ENCODE results near the gene C10orf88.

Gene C10orf88

DNA sequence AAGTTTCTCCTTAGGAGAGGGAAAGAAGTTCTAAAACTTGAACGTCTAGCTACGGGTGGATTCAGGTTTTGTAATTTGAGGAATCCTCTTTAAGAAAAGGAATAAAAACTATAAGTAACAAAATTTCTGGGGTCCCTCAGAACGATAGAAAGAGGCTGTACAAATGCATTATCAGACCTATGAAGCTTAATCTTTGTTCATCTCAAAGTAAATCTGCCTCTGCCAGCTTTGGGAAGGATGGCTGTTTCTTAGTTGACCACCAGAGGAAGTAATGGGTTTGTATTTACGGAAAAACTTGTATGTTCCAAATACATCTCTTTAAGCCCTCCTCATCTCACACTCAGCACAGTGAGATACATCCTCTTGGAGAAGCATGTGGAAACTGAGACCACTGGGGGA lies 27.0 kb upstream of the C10orf88 start:
- Mint-ChIP-seq H3K9me3 (no peaks in the 10 kb centered on the region), H3K27me3 (no peaks in the 10 kb centered on the region), H3K4me1 (peaks cover 19% of the 10 kb centered on the region), H3K4me3 (peak overlapping the region; percentile 85), H3K27ac (peak overlapping the region; percentile 98), H3K36me3 (peaks cover 8% of the 10 kb centered on the region)
- ATAC-seq, result no peak

DNA sequence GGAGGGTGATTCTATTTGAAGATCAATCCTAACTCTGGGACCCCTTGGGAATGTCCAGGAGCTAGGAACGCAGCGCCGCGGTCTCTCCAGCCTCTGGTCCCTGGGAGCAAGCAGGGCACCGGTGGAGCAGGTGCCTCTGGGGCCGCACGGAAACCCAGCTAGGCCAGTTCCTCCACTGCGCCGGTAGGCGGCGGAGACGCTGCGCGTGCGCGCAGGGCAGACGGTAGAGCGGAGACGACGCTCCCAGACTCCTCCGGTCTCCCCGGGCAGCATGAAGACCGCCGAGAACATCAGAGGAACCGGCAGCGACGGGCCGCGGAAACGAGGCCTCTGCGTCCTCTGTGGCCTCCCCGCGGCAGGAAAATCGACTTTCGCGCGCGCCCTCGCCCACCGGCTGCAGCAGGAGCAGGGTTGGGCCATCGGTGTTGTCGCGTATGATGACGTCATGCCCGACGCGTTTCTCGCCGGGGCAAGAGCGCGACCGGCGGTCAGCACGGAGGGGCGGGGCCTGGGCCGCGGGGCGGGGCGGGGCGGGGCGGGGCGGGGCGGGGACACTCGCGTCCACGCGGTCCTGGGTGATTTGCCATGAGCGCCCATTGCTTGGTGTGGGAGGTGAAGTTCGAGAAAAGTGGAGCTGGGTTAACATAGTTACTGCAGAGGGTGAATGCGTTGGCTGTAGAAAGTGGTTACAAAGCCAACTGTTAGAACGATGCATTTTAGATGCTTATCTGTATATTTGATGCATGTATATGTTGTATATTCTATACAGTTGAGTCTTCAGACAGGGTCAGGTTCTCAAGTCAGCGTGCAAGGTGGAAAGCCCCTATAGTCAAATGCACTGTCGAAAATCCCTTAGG lies 26.4 kb upstream of the C10orf88 start, which contains the start of gene PSTK:
Gene PSTK (plus strand): TSS at position 193 of the 857 bp plus-strand sequence. CDS start 79 bp downstream, at position 272.
- peak; percentile 99 for ATAC-seq
- no peaks in the 10 kb centered on the region for H3K9me3 Mint-ChIP-seq
- peak within 1 kb of the TSS; percentile 85 for H3K4me3 Mint-ChIP-seq
- H3K36me3 Mint-ChIP-seq, result peaks cover 6% of the 10 kb centered on the region
- peak within 1 kb of the TSS; percentile 98 for H3K27ac Mint-ChIP-seq
- H3K27me3 Mint-ChIP-seq, result no peaks in the 10 kb centered on the region
- H3K4me1 Mint-ChIP-seq, result peaks cover 19% of the 10 kb centered on the region

GRCh38 chr10:122974543-122975064 lies 20.6 kb upstream of the C10orf88 start:
- H3K4me3 Mint-ChIP-seq, result no peak overlapping the region
- ATAC-seq, result peak; percentile 50
- peaks cover 8% of the 10 kb centered on the region for H3K4me1 Mint-ChIP-seq
- no peaks in the 10 kb centered on the region for H3K27me3 Mint-ChIP-seq
- H3K36me3 Mint-ChIP-seq, result no peaks in the 10 kb centered on the region
- H3K27ac Mint-ChIP-seq, result no peak overlapping the region
- H3K9me3 Mint-ChIP-seq, result no peaks in the 10 kb centered on the region

DNA sequence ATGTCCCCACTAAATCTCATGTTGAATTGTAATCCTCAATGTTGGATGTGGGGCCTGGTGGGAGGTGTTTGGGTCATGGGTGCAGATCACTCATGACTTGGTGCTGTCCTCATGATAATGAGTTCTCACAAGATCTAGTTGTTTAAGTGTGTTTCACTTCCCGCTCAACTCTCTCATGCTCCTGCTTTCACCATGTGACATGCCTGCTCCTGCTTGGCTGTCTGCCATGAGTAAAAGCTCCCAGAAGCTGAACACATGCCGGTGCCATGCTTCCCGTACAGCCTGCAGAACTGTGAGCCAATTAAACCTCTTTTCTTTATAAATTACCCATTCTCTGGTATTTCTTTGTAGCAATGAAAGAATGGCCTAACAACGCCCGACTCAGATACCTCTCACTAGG lies 20.0 kb upstream of the C10orf88 start:
- Mint-ChIP-seq H3K4me1 (peaks cover 8% of the 10 kb centered on the region), H3K27ac (no peak overlapping the region), H3K36me3 (no peaks in the 10 kb centered on the region), H3K4me3 (no peak overlapping the region), H3K9me3 (no peaks in the 10 kb centered on the region), H3K27me3 (no peaks in the 10 kb centered on the region)
- no peak for ATAC-seq

- Mint-ChIP-seq H3K4me1 (no peaks in the 10 kb centered on the region), H3K9me3 (peaks cover 24% of the 10 kb centered on the region), H3K27ac (no peak overlapping the region), H3K27me3 (no peaks in the 10 kb centered on the region), H3K4me3 (no peak overlapping the region), H3K36me3 (peaks cover 13% of the 10 kb centered on the region)
- ATAC-seq, result no peak
Observed at GRCh38 chr10:122968698-122969097, 14.7 kb upstream of the C10orf88 start.

DNA sequence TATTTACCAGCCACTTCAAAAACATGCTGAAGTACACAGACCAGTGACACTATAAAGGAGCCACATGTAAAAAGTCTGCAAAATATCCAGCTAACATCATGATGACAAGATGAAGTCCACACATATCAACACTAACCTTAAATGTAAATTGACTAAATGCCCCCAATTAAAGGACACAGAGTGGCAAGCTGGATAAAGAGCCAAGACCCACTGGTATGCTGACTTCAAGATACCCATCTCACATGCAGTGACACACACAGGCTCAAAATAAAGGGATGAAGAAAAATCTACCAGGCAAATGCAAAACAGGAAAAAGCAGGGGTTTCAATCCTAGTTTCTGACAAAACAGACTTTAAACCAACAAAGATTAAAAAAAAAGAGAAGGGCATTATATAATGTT lies 12.9 kb upstream of the C10orf88 start:
- peaks cover 24% of the 10 kb centered on the region for H3K9me3 Mint-ChIP-seq
- H3K27me3 Mint-ChIP-seq, result no peaks in the 10 kb centered on the region
- H3K36me3 Mint-ChIP-seq, result peaks cover 23% of the 10 kb centered on the region
- H3K4me1 Mint-ChIP-seq, result no peaks in the 10 kb centered on the region
- ATAC-seq, result no peak
- H3K27ac Mint-ChIP-seq, result no peak overlapping the region
- H3K4me3 Mint-ChIP-seq, result no peak overlapping the region

DNA sequence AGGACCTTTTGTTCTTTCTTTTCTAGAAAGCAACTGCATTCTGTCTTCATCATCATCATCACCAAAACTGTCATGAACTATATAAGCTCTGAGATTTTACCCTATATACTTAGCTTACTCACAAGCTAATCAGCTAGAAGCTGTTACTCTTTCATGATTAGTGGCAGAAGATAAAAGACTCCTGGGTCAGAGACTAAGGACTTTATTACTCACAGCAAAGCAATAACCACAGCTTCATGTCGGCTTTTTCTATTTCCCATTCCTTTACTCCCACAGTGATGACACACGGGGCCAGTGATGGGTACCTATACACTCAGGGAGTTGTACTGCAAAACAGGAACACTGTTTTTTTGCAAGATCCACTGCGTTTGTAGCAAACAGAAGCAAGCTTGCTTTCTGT lies 8.4 kb upstream of the C10orf88 start:
- peaks cover 20% of the 10 kb centered on the region for H3K36me3 Mint-ChIP-seq
- H3K27me3 Mint-ChIP-seq, result no peaks in the 10 kb centered on the region
- H3K27ac Mint-ChIP-seq, result no peak overlapping the region
- H3K4me3 Mint-ChIP-seq, result no peak overlapping the region
- no peaks in the 10 kb centered on the region for H3K4me1 Mint-ChIP-seq
- ATAC-seq, result no peak
- peaks cover 11% of the 10 kb centered on the region for H3K9me3 Mint-ChIP-seq

- no peak overlapping the region for H3K27ac Mint-ChIP-seq
- H3K4me1 Mint-ChIP-seq, result peaks cover 12% of the 10 kb centered on the region
- H3K4me3 Mint-ChIP-seq, result no peak overlapping the region
- peaks cover 9% of the 10 kb centered on the region for H3K36me3 Mint-ChIP-seq
- no peaks in the 10 kb centered on the region for H3K9me3 Mint-ChIP-seq
- no peak for ATAC-seq
- H3K27me3 Mint-ChIP-seq, result no peaks in the 10 kb centered on the region
Observed at GRCh38 chr10:122957474-122957873, 3.4 kb upstream of the C10orf88 start.

GRCh38 chr10:122955892-122956291 lies 1.9 kb upstream of the C10orf88 start:
- Mint-ChIP-seq H3K27me3 (no peaks in the 10 kb centered on the region), H3K27ac (no peak overlapping the region), H3K4me1 (peaks cover 16% of the 10 kb centered on the region), H3K4me3 (no peak overlapping the region), H3K9me3 (no peaks in the 10 kb centered on the region), H3K36me3 (peaks cover 4% of the 10 kb centered on the region)
- ATAC-seq, result no peak

DNA sequence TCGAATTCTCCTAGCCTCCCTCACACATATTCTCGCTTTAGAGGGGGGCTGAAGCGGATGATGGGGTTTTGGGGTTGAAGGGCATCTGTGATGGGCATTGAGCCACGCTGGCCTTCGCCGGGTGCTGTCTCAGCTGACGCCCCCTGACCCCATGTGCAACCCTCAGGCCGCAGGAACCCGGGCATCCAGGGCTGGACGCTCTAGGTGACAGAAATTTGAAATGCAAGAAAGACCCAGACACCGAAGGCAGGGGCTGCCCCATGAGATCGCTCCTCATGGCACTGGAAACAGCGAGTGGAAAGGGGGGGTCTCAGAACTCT lies 664 bp upstream of the C10orf88 start:
- Mint-ChIP-seq H3K27ac (peak overlapping the region; percentile 73), H3K36me3 (peaks cover 9% of the 10 kb centered on the region), H3K4me3 (peak overlapping the region; percentile 79), H3K27me3 (no peaks in the 10 kb centered on the region), H3K9me3 (no peaks in the 10 kb centered on the region), H3K4me1 (peaks cover 16% of the 10 kb centered on the region)
- ATAC-seq, result no peak

DNA sequence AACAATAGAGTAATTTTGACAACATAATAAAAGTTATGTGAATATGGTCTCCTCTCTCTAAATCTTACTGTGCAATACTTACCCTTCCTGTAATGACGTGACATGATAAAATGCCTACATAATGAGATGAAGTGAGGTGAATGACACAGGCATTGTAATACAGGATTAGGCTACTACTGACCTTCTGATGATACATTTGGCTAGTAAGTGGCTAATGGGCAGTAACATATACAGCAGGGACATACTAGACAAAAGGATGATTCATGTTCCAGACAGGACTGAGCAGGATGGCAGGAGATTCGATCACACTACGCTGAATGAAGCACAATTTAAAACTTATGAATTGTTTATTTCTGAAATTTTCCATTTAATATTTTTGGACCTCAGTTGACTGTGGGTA lies 4.7 kb downstream of the C10orf88 start:
- Mint-ChIP-seq H3K27me3 (no peaks in the 10 kb centered on the region), H3K9me3 (no peaks in the 10 kb centered on the region), H3K4me1 (peaks cover 16% of the 10 kb centered on the region), H3K27ac (no peak overlapping the region), H3K4me3 (no peak overlapping the region), H3K36me3 (peaks cover 37% of the 10 kb centered on the region)
- ATAC-seq, result no peak

- Mint-ChIP-seq H3K9me3 (no peaks in the 10 kb centered on the region), H3K4me3 (no peak overlapping the region), H3K27me3 (no peaks in the 10 kb centered on the region), H3K4me1 (no peaks in the 10 kb centered on the region), H3K27ac (no peak overlapping the region), H3K36me3 (peaks cover 51% of the 10 kb centered on the region)
- no peak for ATAC-seq
Observed at GRCh38 chr10:122939856-122940543, 14.0 kb downstream of the C10orf88 start.

DNA sequence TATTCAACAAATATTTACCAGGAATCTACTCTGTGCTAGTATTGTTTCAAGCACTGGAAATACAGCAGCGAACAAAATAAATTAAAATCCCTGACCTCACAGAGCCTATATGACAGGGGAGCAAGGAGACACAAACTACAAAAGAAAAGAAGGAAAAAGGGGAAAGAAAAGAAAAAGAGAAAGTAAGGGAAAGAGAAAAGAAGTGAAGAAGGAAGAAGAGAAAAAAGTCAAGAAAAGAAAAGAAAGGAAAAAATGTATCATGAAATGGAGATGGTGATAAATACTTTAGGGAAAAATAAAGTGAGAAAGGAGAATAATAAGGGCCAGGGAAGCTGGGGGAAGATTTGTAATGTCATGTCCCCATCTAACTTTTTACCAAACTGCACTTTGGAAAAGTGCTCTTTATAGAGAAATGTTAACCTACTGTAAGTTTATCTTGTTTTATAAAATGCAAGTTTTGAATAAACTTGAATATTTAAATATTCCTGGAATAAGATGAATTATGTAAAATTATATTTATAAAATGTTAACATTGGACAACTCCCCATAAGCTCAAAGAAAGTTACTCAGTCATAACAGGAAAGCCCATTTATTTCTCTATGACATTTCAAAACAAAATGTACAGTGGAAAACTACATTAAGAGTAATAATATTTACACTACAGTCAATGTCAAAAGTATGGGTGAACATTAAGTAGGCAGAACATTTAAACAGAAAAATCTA lies 14.7 kb downstream of the C10orf88 start:
- no peak for ATAC-seq
- H3K27me3 Mint-ChIP-seq, result no peaks in the 10 kb centered on the region
- no peaks in the 10 kb centered on the region for H3K9me3 Mint-ChIP-seq
- no peak overlapping the region for H3K27ac Mint-ChIP-seq
- H3K4me3 Mint-ChIP-seq, result no peak overlapping the region
- peaks cover 46% of the 10 kb centered on the region for H3K36me3 Mint-ChIP-seq
- H3K4me1 Mint-ChIP-seq, result no peaks in the 10 kb centered on the region

- no peak for ATAC-seq
- Mint-ChIP-seq H3K36me3 (peaks cover 11% of the 10 kb centered on the region), H3K4me3 (no peak overlapping the region), H3K4me1 (no peaks in the 10 kb centered on the region), H3K9me3 (no peaks in the 10 kb centered on the region), H3K27ac (no peak overlapping the region), H3K27me3 (no peaks in the 10 kb centered on the region)
Observed at GRCh38 chr10:122931088-122931906, 22.7 kb downstream of the C10orf88 start.

GRCh38 chr10:122930140-122930539 lies 23.9 kb downstream of the C10orf88 start:
- H3K27me3 Mint-ChIP-seq, result no peaks in the 10 kb centered on the region
- no peak overlapping the region for H3K27ac Mint-ChIP-seq
- H3K4me3 Mint-ChIP-seq, result no peak overlapping the region
- no peaks in the 10 kb centered on the region for H3K4me1 Mint-ChIP-seq
- no peak for ATAC-seq
- peaks cover 6% of the 10 kb centered on the region for H3K36me3 Mint-ChIP-seq
- no peaks in the 10 kb centered on the region for H3K9me3 Mint-ChIP-seq
